GM08714 (cell line): ENCODE results near the gene RUVBL1.

Experiments used
- H3K4me3 ChIP-seq: fragments of 200-500 bp; sonication (Bioruptor generic); 2 replicates; pipeline ENCODE4 v1.5.1; 2014; ENCODE audit warnings: mild to moderate bottlenecking, low read length, inconsistent platforms
- ZNF274 ChIP-seq: IDR thresholded peaks from 2 replicates; pipeline ENCODE4 v1.6.1; 2012; ENCODE audit warnings: mild to moderate bottlenecking, low read depth, low read length

RUVBL1 gene

GRCh38 chr3:128123538-128124368 is at the start of gene RUVBL1:
Gene RUVBL1 (minus strand): TSS chr3:128123812. CDS start chr3:128123724, 88 bp downstream.
- H3K4me3 ChIP-seq = peak within 1 kb of the TSS; percentile 71
- no peak for TF ChIP-seq ZNF274

- TF ChIP-seq ZNF274 = no peak
- no peak overlapping the region for H3K4me3 ChIP-seq
Measured at GRCh38 chr3:128173200-128173599, 49.6 kb upstream of the RUVBL1 start.

- TF ChIP-seq ZNF274 = no peak
- no peak overlapping the region for H3K4me3 ChIP-seq
Measured at GRCh38 chr3:128170866-128171516, 47.4 kb upstream of the RUVBL1 start.

- no peak overlapping the region for H3K4me3 ChIP-seq
- no peak for TF ChIP-seq ZNF274
Measured at GRCh38 chr3:128168836-128169235, 45.2 kb upstream of the RUVBL1 start.

GRCh38 chr3:128167973-128168674 is 44.5 kb upstream of the RUVBL1 start:
- no peak for TF ChIP-seq ZNF274
- no peak overlapping the region for H3K4me3 ChIP-seq

- TF ChIP-seq ZNF274 = no peak
- H3K4me3 ChIP-seq = no peak overlapping the region
Measured at GRCh38 chr3:128167646-128167972, 44.0 kb upstream of the RUVBL1 start.

- no peak for TF ChIP-seq ZNF274
- H3K4me3 ChIP-seq = no peak overlapping the region
Measured at GRCh38 chr3:128166971-128167453, 43.4 kb upstream of the RUVBL1 start.

- no peak for TF ChIP-seq ZNF274
- no peak overlapping the region for H3K4me3 ChIP-seq
Measured at GRCh38 chr3:128163432-128163831, 39.8 kb upstream of the RUVBL1 start.

- no peak for TF ChIP-seq ZNF274
Measured at GRCh38 chr3:128160661-128161060, 37.0 kb upstream of the RUVBL1 start.

GRCh38 chr3:128155616-128156360 is 32.2 kb upstream of the RUVBL1 start:
- TF ChIP-seq ZNF274 = no peak
- no peak overlapping the region for H3K4me3 ChIP-seq

More at GRCh38 chr3:128160661-128161060, 37.0 kb upstream of the RUVBL1 start:
- no peak overlapping the region for H3K4me3 ChIP-seq

- peak overlapping the region; percentile 95 for H3K4me3 ChIP-seq
Measured at GRCh38 chr3:128154354-128154753, 30.7 kb upstream of the RUVBL1 start.

- no peak for TF ChIP-seq ZNF274
- H3K4me3 ChIP-seq = peak within 1 kb of the TSS; percentile 95
Measured at GRCh38 chr3:128153156-128154041, 29.8 kb upstream of the RUVBL1 start, which contains the start of gene EEFSEC. Gene EEFSEC (plus strand): TSS chr3:128153481. CDS start chr3:128153508, 27 bp downstream.

GRCh38 chr3:128152419-128153155 is 29.0 kb upstream of the RUVBL1 start:
- H3K4me3 ChIP-seq = peak overlapping the region; percentile 95; the same call in 1 of the 2 replicates
- TF ChIP-seq ZNF274 = no peak
